Loucy (cell line): ENCODE results near the gene MCHR2.

Experiments
- EZH2phosphoT487 ChIP-seq: fragments of 200-600 bp; IDR thresholded peaks from 2 replicates; pipeline ENCODE4 v1.6.1; 2018; ENCODE audit warnings: antibody characterized with exemption, mild to moderate bottlenecking, moderate library complexity, borderline replicate concordance
- TF ChIP-seq, protein P1 (sequence below): fragments of 200-600 bp; sonication (generic); conservative IDR thresholded peaks from 2 replicates; pipeline ENCODE4 v1.5.1; 2014; ENCODE audit warnings: mild to moderate bottlenecking, antibody characterized with exemption, low read length

DNA sequence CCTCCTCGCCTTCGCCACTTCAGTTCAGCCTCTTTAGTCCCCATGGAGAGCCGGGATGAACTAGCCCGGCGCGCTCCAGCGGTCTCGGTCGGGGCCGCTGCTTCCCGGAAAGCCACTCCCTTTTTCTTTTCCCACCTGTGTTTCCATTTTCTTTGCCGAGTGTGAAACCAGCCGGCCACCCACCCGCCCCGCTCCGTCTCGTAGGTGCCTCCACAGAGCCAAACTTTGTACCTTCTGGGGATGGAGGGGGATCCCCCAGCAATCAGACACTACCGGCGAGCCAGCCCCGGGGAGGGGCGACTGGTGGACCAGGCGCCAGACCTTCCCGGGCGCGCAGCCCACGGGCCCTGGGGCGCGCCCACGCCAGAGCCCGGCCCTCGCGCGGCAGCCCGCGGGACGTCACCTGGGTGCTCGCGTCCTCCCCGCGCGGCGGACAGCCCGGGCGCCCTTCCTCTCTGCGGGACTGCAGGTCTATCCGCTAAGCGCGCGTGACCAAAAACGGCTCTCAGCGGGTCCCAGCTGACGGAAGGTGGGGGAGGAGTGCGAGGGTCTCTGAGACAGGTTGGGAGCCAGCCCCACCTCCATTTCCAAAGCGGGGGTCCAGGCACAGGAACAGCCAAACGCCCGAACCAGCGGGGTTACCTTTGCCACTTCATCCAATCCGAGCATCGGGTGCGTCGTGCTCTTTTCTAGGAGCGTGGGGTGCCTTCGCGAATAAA is at the start of gene MCHR2:
- TF ChIP-seq, protein P1, sequence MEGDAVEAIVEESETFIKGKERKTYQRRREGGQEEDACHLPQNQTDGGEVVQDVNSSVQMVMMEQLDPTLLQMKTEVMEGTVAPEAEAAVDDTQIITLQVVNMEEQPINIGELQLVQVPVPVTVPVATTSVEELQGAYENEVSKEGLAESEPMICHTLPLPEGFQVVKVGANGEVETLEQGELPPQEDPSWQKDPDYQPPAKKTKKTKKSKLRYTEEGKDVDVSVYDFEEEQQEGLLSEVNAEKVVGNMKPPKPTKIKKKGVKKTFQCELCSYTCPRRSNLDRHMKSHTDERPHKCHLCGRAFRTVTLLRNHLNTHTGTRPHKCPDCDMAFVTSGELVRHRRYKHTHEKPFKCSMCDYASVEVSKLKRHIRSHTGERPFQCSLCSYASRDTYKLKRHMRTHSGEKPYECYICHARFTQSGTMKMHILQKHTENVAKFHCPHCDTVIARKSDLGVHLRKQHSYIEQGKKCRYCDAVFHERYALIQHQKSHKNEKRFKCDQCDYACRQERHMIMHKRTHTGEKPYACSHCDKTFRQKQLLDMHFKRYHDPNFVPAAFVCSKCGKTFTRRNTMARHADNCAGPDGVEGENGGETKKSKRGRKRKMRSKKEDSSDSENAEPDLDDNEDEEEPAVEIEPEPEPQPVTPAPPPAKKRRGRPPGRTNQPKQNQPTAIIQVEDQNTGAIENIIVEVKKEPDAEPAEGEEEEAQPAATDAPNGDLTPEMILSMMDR = no peak
- TF ChIP-seq EZH2phosphoT487 = no peak
